ENCODE data around the gene EHF. TPM values are rescaled to one million over a fixed set of nuclear protein-coding genes. Genes with fewer than 3 reads are reported as not detected.

EHF gene
- total and polyA plus RNA-seq, 12 donors: 0.11 to 6.8 (median 0.76) TPM

DNA sequence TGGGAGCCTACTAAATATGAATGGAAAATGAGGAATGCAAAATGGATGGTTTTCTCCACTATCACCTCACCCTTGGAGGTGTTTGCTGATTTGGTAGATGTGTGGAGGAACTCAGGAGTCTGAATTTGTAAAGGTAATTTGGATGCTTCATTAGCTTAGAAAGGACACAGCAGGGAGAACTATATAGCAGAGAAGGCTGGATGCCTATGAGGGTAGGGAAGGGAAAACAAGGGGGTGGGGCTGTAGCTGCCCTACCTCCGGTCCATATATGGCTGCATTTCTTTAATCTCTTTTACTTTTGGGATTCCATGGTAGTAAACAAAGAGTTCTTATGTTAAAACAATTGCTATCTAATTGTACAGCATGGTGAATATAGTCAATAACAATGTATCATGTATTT lies 4.8 kb upstream of the EHF start:
- DNase-seq: no peak

GRCh38 chr11:34616830-34617504 lies 3.9 kb upstream of the EHF start:
- no peak for DNase-seq
- Histone ChIP-seq H3K36me3 (replicated peaks in 1 of 2) (no peaks in the 10 kb centered on the region), H3K9me3 (replicated peaks in 1 of 3) (no peaks in the 10 kb centered on the region), H3K27ac (no peak overlapping the region), H3K4me1 (replicated peaks in 1 of 2) (peaks cover 0 to 10% of the 10 kb centered on the region in 2 donors), H3K27me3 (no peaks in the 10 kb centered on the region), H3K4me3 (no peak overlapping the region)
- WGBS, 4 donors: 60 to 76% (median 70%) methylated on average over 7 of the region's 7 CpGs
- TF ChIP-seq CTCF (IDR thresholded peaks at IDR 0.05): no peak
- no peak for TF ChIP-seq POLR2A (IDR thresholded peaks at IDR 0.05)
- intact Hi-C loops (cut with DNase I): no loop called here

More for the DNA sequence above, 4.8 kb upstream of the EHF start:
- Histone ChIP-seq H3K36me3 (replicated peaks in 1 of 2) (no peaks in the 10 kb centered on the region), H3K27ac (no peak overlapping the region), H3K27me3 (no peaks in the 10 kb centered on the region), H3K9me3 (replicated peaks in 1 of 3) (no peaks in the 10 kb centered on the region), H3K4me3 (no peak overlapping the region), H3K4me1 (replicated peaks in 1 of 2) (peaks cover 0 to 10% of the 10 kb centered on the region in 2 donors)
- TF ChIP-seq POLR2A (IDR thresholded peaks at IDR 0.05) (no peak), CTCF (IDR thresholded peaks at IDR 0.05) (no peak)
- intact Hi-C loops (cut with DNase I): no loop called here
- 85 to 98% (median 88%) methylated on average over 1 of the region's 1 CpG for WGBS, 4 donors

GRCh38 chr11:34618406-34618805 lies 2.5 kb upstream of the EHF start:
- TF ChIP-seq POLR2A (IDR thresholded peaks at IDR 0.05) (no peak), CTCF (IDR thresholded peaks at IDR 0.05) (no peak)
- Histone ChIP-seq H3K4me1 (replicated peaks in 1 of 2) (peaks cover 0 to 10% of the 10 kb centered on the region in 2 donors), H3K4me3 (no peak overlapping the region), H3K27me3 (no peaks in the 10 kb centered on the region), H3K9me3 (replicated peaks in 1 of 3) (no peaks in the 10 kb centered on the region), H3K27ac (no peak overlapping the region), H3K36me3 (replicated peaks in 1 of 2) (no peaks in the 10 kb centered on the region)
- intact Hi-C loops (cut with DNase I): no loop called here
- DNase-seq: no peak
- 94 to 96% (median 95%) methylated on average over 2 of the region's 2 CpGs for WGBS, 4 donors

- H3K9me3 ChIP-seq (replicated peaks in 1 of 3): no peaks in the 10 kb centered on the region
- 68 to 85% (median 83%) methylated on average over 2 of the region's 2 CpGs for WGBS, 4 donors
- H3K4me3 ChIP-seq: no peak overlapping the region
- intact Hi-C loops (cut with DNase I): no loop called here
- DNase-seq: no peak
- peaks cover 0 to 5% of the 10 kb centered on the region in 2 donors for H3K4me1 ChIP-seq (replicated peaks in 1 of 2)
- H3K27me3 ChIP-seq: no peaks in the 10 kb centered on the region
- H3K36me3 ChIP-seq (replicated peaks in 1 of 2): no peaks in the 10 kb centered on the region
- TF ChIP-seq CTCF (IDR thresholded peaks at IDR 0.05): no peak
- TF ChIP-seq POLR2A (IDR thresholded peaks at IDR 0.05): no peak
- no peak overlapping the region for H3K27ac ChIP-seq
Measured at GRCh38 chr11:34619062-34619516, 1.8 kb upstream of the EHF start.
